EL (cell line): ENCODE data around the gene CLCF1.
"Not testable (repeated sequence)": the region's sequence is repeated elsewhere in the genome, so short reads cannot be mapped to it uniquely, and the experiment has no call there.

Experiments
- DNase-seq: peaks from one replicate; pipeline ENCODE4 v3.0.0-alpha.2; 2016

CLCF1 gene

DNA sequence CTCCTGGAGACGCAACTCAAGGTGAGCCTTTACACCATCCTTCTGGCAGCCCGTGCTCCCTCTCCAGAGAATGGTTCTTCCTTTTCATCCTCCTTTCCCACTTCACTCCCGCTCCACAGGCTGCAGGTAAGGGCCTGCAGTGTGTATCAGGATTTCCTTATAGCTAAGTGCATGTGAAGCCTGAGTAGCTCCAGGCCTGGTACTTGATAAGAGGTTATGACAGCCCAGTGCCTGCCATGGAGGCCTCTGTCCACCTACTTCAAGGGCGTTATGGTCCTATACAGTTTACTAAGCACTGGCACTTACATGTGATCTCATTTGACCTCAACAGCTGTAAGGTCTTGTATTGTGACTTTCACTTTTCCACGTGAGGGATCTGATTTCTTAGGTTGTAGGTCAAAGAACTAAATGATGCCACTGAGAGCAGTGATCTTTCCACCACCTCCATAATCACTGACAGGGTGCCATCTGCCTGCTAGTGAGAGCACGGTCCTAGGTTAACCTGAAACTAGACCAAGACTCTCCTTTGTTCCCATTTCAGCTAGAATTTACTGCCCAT lies 52.0 kb downstream of the CLCF1 start:
- DNase-seq, result no peak

DNA sequence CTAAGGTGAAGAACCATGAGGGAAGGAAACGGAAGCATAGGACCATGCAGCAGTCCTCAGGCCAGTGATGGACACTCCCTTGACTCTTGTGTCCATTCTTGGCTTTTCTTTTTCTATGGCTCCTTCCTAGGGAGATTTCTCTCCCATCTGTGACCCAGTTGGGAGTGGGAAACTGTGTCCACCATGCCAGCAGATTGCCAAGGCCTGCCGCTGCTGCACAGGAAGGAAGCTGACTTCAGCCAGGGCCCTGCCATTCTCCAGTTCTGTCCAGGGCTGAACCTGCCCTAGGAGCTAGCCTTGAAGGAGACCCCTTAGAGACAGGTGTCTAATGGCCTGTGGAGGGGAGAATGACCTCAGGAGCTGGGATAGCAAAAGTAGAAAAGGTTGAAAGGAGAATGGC lies 52.7 kb downstream of the CLCF1 start:
- no peak for DNase-seq

DNA sequence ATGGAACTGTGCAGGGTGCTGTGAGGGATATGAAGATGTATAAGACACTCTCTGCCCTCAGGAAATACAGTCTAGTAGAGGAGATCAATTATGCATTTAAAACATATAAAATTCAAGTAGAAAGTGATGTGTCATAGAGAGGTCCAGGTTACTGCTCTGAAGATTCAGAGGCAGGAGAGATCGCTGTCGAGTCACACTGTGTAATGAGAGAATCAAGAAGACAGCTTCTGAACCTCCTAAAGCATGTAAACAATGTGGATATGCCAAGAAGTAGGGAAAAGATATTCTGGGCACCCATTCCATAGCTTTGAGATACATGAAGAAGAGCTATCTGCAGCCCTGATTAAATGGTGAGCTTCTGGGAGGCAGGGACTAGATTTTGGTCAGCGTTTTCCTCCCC lies 53.4 kb downstream of the CLCF1 start:
- DNase-seq, result no peak

DNA sequence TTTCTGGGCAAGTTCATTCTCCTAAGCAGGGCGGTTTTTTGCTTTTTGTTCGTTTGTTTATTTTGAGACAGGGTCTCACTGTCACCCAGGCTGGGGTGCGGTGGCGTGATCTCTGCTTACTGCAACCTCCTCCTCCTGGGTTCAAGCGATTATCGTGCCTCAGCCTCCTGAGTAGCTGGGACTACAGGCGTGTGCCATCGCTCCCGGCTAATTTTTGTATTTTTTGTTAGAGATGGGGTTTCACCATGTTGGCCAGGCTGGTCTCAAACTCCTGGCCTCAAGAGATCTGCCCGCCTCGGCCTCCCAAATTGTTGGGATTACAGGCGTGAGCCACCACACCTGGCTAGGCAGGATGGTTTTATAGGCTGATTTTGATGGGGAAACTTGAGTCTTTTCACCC lies 54.5 kb downstream of the CLCF1 start:
- DNase-seq, result not testable (repeated sequence)

DNA sequence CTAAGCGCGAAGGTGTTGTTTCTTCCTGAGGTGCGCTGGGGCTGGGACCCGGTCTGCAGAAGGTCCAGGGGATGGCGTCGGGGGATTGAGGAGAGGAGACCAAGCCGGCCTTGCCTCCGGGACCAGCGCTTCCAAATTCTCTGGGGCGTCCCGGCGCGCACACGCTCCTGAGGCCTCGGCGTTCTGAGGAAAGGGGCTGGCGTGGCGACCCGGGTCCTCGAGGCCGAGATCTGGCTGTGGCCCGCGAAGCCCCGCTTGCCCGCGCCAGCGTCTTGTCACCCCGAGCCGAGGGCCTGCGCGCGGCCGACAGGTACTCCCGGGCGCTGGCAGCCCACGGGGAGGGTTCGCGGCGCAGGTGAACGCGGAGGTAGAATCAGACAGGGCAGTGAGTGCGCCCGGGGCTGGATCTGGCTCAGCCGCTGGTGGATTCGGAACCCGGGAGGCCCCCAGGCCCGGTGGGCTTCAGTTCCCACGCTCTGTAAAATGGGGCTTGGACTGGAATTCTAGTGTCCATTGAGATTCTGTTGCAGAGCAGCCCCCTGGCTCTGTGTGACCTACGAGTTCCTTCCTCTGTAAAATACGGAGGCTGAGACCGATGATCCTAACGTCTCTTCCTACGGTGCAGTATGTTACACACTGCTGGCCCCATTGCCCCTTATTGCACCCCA lies 55.4 kb downstream of the CLCF1 start:
- no peak for DNase-seq

DNA sequence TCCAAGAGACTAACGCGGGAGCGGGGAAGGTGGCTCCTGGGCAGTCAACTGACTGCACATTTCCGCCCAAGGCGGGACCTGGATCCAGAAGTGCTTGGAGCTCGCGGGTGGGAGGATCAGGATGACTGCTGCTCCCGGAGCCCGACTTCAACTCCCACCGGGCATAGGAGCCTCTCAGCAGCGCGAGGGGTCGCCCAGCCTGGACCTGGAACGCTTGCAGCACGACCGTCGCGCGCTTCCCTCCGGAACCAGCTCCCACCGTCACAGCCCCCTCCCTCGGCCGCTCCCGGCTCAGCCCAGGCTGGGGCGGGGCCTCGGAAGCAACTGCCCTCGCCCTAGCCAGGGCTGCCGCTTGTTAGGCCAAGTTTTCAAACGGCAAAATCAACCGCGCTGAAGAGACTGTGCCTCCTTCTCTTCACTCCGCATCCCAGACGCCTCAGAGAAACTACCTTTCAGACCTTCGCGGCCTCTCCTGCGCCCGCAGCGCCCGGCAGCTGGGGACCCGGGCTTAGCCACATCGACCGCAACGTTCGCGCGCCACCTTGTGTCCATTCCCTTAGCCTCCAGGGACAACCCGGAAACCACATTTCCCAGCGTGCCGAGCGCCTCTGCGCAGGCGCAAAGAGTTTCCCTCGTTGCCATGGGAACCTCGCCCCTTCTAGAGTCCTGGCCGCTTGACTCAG lies 56.1 kb downstream of the CLCF1 start:
- DNase-seq, result peak; percentile 95

DNA sequence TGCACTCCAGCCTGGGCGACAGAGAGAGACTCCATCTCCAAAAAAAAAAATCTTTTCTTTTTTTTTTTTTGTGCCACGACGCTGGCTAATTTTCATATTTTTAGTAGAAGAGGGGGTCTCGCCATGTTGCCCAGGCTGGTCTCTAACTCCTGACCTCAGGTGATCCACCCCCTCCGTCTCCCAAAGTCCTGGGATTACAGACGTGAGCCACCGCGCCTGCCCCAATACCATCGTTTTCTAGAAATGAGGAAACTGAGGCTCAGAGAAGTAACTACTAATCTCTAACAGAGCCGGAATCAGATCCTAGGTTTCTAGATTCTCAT lies 56.6 kb downstream of the CLCF1 start:
- no peak for DNase-seq

- no peak for DNase-seq
Observed at GRCh38 chr11:67315325-67315909, 58.0 kb downstream of the CLCF1 start.

- DNase-seq, result no peak
Observed at GRCh38 chr11:67314218-67314617, 59.2 kb downstream of the CLCF1 start.
